K562 (cell line): Measurements from ENCODE around the gene RAB32. TPM values are rescaled to one million over a fixed set of nuclear protein-coding genes. Genes with fewer than 3 reads are reported as not detected.

ENCODE experiments used
- C11orf30 ChIP-seq: fragments of 450-650 bp; IDR thresholded peaks from 2 replicates; pipeline ENCODE4 v1.6.1; 2016; ENCODE audit warnings: low read depth, mild to moderate bottlenecking
- CTCF ChIP-seq, 3 experiments: IDR thresholded peaks in 2 of 3; conservative IDR thresholded peaks in 1 of 3; 2 replicates each; pipeline ENCODE4 v1.5.1; 2011 to 2012; ENCODE audit warnings: low read length in 3 of 3, mild to moderate bottlenecking in 3 of 3, control low read depth in 2 of 3, improper control_type of control experiment in 1 of 3, inconsistent platforms in 1 of 3, low read depth in 1 of 3, mixed read lengths in 1 of 3, moderate library complexity in 1 of 3; ENCODE audit not compliant: insufficient read depth in 2 of 3
- ELF2 ChIP-seq: fragments of 250-450 bp; sonication (Bioruptor Pico); IDR thresholded peaks from 2 replicates; pipeline ENCODE4 v1.5.0; 2021; ENCODE audit warnings: mild to moderate bottlenecking
- FIP1L1 ChIP-seq: fragments of 200-400 bp; formaldehyde crosslinking; IDR thresholded peaks from 2 replicates; pipeline ENCODE4 v1.6.1; 2018; ENCODE audit warnings: mild to moderate bottlenecking, low read depth, low read length; ENCODE audit not compliant: poor library complexity, severe bottlenecking
- GABPA ChIP-seq: fragments of 200-800 bp; sonication (Bioruptor generic); conservative IDR thresholded peaks from 2 replicates; pipeline ENCODE4 v1.6.1; 2016; ENCODE audit warnings: low read depth, missing genetic modification characterization, missing compliant biosample characterization
- HDAC1 ChIP-seq, 2 experiments: fragments of 450-650 bp; IDR thresholded peaks; 2 replicates each; pipeline ENCODE4 v1.6.1; 2016 to 2017; ENCODE audit warnings: inconsistent platforms in 1 of 2, mild to moderate bottlenecking in 1 of 2, moderate library complexity in 1 of 2
- JUNB ChIP-seq: fragments of 450-650 bp; formaldehyde crosslinking; conservative IDR thresholded peaks from 2 replicates; pipeline ENCODE4 v1.4.0; 2020; ENCODE audit warnings: mild to moderate bottlenecking
- MITF ChIP-seq: IDR thresholded peaks from 2 replicates; pipeline ENCODE4 v1.6.1; 2014; ENCODE audit warnings: antibody characterized with exemption
- MNT ChIP-seq, 2 experiments: fragments of 450-650 bp; conservative IDR thresholded peaks; 2 replicates each; pipeline ENCODE4 v1.6.1; 2017; ENCODE audit warnings: mild to moderate bottlenecking in 2 of 2, moderate library complexity in 2 of 2
- PURB ChIP-seq: sonication (generic); formaldehyde crosslinking; IDR thresholded peaks from 2 replicates; pipeline ENCODE4 v1.9.0; 2021; ENCODE audit warnings: low read depth, mild to moderate bottlenecking, missing genetic modification reagents
- RAD21 ChIP-seq, 2 experiments: fragments of 250-450 bp in 1 of 2; fragments of 450-650 bp in 1 of 2; sonication (Bioruptor Pico) in 1 of 2; formaldehyde crosslinking in 1 of 2; IDR thresholded peaks in 1 of 2; conservative IDR thresholded peaks in 1 of 2; 2 replicates each; pipeline versions ENCODE4 v1.4.0 to v1.8.0; 2020 to 2022; ENCODE audit warnings: mild to moderate bottlenecking in 2 of 2, moderate library complexity in 1 of 2
- SMAD3 ChIP-seq: fragments of 450-650 bp; formaldehyde crosslinking; conservative IDR thresholded peaks from 2 replicates; pipeline ENCODE4 v1.4.0; 2020; ENCODE audit warnings: mild to moderate bottlenecking
- TFAP4 ChIP-seq: sonication (generic); formaldehyde crosslinking; IDR thresholded peaks from 2 replicates; pipeline ENCODE4 v1.8.0; 2022; ENCODE audit warnings: missing genetic modification reagents, mild to moderate bottlenecking, moderate library complexity, borderline replicate concordance
- THAP12 ChIP-seq: fragments of 250-450 bp; sonication (Bioruptor Pico); IDR thresholded peaks from 2 replicates; pipeline ENCODE4 v1.9.0; 2021; ENCODE audit warnings: mild to moderate bottlenecking, inconsistent platforms
- THRAP3 ChIP-seq: fragments of 450-650 bp; IDR thresholded peaks from 2 replicates; pipeline ENCODE4 v1.6.1; 2016; ENCODE audit warnings: mild to moderate bottlenecking, inconsistent platforms, borderline replicate concordance
- ZBTB7A ChIP-seq: IDR thresholded peaks from 2 replicates; pipeline ENCODE4 v1.6.1; 2011; ENCODE audit warnings: low read depth, mild to moderate bottlenecking, low read length, moderate library complexity, borderline replicate concordance; ENCODE audit not compliant: control insufficient read depth
- ZNF212 ChIP-seq: fragments of 450-650 bp; formaldehyde crosslinking; IDR thresholded peaks from 2 replicates; pipeline ENCODE4 v1.4.0; 2020; ENCODE audit warnings: mild to moderate bottlenecking
- ZNF408 ChIP-seq: fragments of 250-450 bp; sonication (Bioruptor Pico); IDR thresholded peaks from 2 replicates; pipeline ENCODE4 v1.4.0; 2020; ENCODE audit warnings: low read depth, mild to moderate bottlenecking, moderate library complexity
- polyA plus RNA-seq, 8 experiments: library from polyadenylated mRNA; depleted of rRNA in 4 of 8; stranded (reverse) in 5 of 8; unstranded in 3 of 8; fragments of >200 nt; fragmentation: Nextera tagmentation in 2 of 8; fragmentation: Illumina TruSeq in 1 of 8; extraction: Ambion mirVana in 2 of 8; extraction: Trizol in 1 of 8; gene quantifications; 2 replicates each; pipeline versions ENCODE4 v1.2.1 to v1.2.3, GENCODE V29; 2011 to 2014; ENCODE audit warnings: inconsistent platforms in 1 of 8, missing spikeins in 1 of 8
- total RNA-seq, 7 experiments: library from RNA; depleted of rRNA in 6 of 7; stranded (reverse); fragments of >200 nt in 6 of 7; fragmentation: Illumina TruSeq in 2 of 7; extraction: Trizol in 2 of 7; gene quantifications; 2 replicates each; pipeline versions ENCODE4 v1.2.1 to v1.2.3, GENCODE V29; 2011 to 2021; ENCODE audit warnings: low replicate concordance in 1 of 7

The RAB32 gene
- total and polyA plus RNA-seq, 9 of the 15 experiments (the other 6 are each of a cell fraction or from before 2014, with no cell fraction given), result 2.5 to 16.6 (median 11.0) TPM

- TF ChIP-seq FIP1L1 (peak; percentile 42), SMAD3 (CRISPR knock-in tag) (0 out of 2 replicates have a peak, but pooled peaks have one; percentile 45), ELF2 (CRISPR knock-in tag) (0 out of 2 replicates have a peak, but pooled peaks have one; percentile 11), GABPA (peak; percentile 86), ZNF408 (no peak), TFAP4 (CRISPR knock-in tag) (peak; percentile 93), ZBTB7A (peak; percentile 75; the same call in 1 of the 2 replicates), THAP12 (CRISPR knock-in tag) (peak; percentile 60; the same call in 1 of the 2 replicates), HDAC1 (IDR thresholded peaks at IDR 0.05) (no peak), THRAP3 (no peak), C11orf30 (no peak), MNT (conservative IDR thresholded peaks at IDR 0.05) (0 out of 4 replicates have a peak, but pooled peaks of 1 of the 2 experiments have one; percentile 24), ZNF212 (CRISPR knock-in tag) (peak; percentile 63; the same call in 1 of the 2 replicates), CTCF (IDR thresholded peaks at IDR 0.05 in 2 of 3, conservative IDR thresholded peaks at IDR 0.05 in 1 of 3; ENCODE audit: insufficient read depth in 2 of 3, low read depth in 1 of 3, low read length in 3 of 3) (peak; percentile 71 to 95 (median 86)), JUNB (CRISPR knock-in tag) (0 out of 2 replicates have a peak, but pooled peaks have one; percentile 8), PURB (CRISPR knock-in tag) (no peak), RAD21 (CRISPR knock-in tag; conservative IDR thresholded peaks at IDR 0.05 in 1 of 2, IDR thresholded peaks at IDR 0.05 in 1 of 2) (peak; percentile 87), MITF (peak; percentile 66; the same call in 1 of the 2 replicates)
These were observed at the start of gene RAB32 (continued) for GRCh38 chr6:146543211-146543939.
